ENCODE data around the gene FARS2. TPM values are rescaled to one million over a fixed set of nuclear protein-coding genes. Genes with fewer than 3 reads are reported as not detected.

The FARS2 gene
- polyA plus RNA-seq, 1 donor from 2014 or later: 11.9 TPM

- no peaks in the 10 kb centered on the region for H3K9me2 ChIP-seq (ENCODE audit: insufficient read depth, low read length)
- no peaks in the 10 kb centered on the region for H3F3A ChIP-seq (ENCODE audit: insufficient read depth, low read length, poor library complexity, severe bottlenecking)
- H3K36me3 ChIP-seq (ENCODE audit: insufficient read depth, low read length): no peaks in the 10 kb centered on the region
- no peaks in the 10 kb centered on the region for H3K79me2 ChIP-seq (replicated peaks; ENCODE audit: insufficient read depth, low read length)
- H3K4me2 ChIP-seq (ENCODE audit: low read length): no peak overlapping the region
- peak overlapping the region; percentile 41 for H3K9ac ChIP-seq (ENCODE audit: low read length)
- H3K9me3 ChIP-seq (ENCODE audit: low read length): no peaks in the 10 kb centered on the region
- no peak overlapping the region for H2AFZ ChIP-seq (ENCODE audit: low read depth, low read length)
- peak overlapping the region; percentile 52 for H3K27ac ChIP-seq (ENCODE audit: low read length)
- H3K27me3 ChIP-seq (ENCODE audit: insufficient read depth, low read depth, low read length): no peaks in the 10 kb centered on the region
- H3K4me3 ChIP-seq (ENCODE audit: low read length): peak overlapping the region; percentile 34
- no peaks in the 10 kb centered on the region for H4K20me1 ChIP-seq (ENCODE audit: insufficient read depth)
- TF ChIP-seq CTCF (IDR thresholded peaks at IDR 0.05; ENCODE audit: poor library complexity, severe bottlenecking): no peak
- no peak for TF ChIP-seq RAD21 (conservative IDR thresholded peaks at IDR 0.05)
- TF ChIP-seq EZH2 (IDR thresholded peaks at IDR 0.05; ENCODE audit: borderline replicate concordance, insufficient read depth, low read length, poor library complexity, severe bottlenecking): no peak
- no peak for TF ChIP-seq POLR2AphosphoS5 (IDR thresholded peaks at IDR 0.05)
- TF ChIP-seq TAF1 (IDR thresholded peaks at IDR 0.05; ENCODE audit: low read depth): no peak
- no peak for TF ChIP-seq SMC3 (conservative IDR thresholded peaks at IDR 0.05; ENCODE audit: poor library complexity)
- TF ChIP-seq EP300 (conservative IDR thresholded peaks at IDR 0.05; ENCODE audit: poor library complexity, severe bottlenecking): no peak
- no peak for TF ChIP-seq REST (IDR thresholded peaks at IDR 0.05; ENCODE audit: borderline replicate concordance)
- TF ChIP-seq MXI1 (conservative IDR thresholded peaks at IDR 0.05; ENCODE audit: poor library complexity, severe bottlenecking): no peak
Measured at GRCh38 chr6:5276581-5276980, 15.3 kb downstream of the FARS2 start.

GRCh38 chr6:5277589-5277988 is 16.3 kb downstream of the FARS2 start:
- H3K79me2 ChIP-seq (replicated peaks; ENCODE audit: insufficient read depth, low read length): no peaks in the 10 kb centered on the region
- no peaks in the 10 kb centered on the region for H3K9me2 ChIP-seq (ENCODE audit: insufficient read depth, low read length)
- H3K9ac ChIP-seq (ENCODE audit: low read length): no peak overlapping the region
- no peaks in the 10 kb centered on the region for H3F3A ChIP-seq (ENCODE audit: insufficient read depth, low read length, poor library complexity, severe bottlenecking)
- no peak overlapping the region for H3K27ac ChIP-seq (ENCODE audit: low read length)
- no peak overlapping the region for H3K4me2 ChIP-seq (ENCODE audit: low read length)
- TF ChIP-seq RAD21 (conservative IDR thresholded peaks at IDR 0.05) (no peak), EZH2 (IDR thresholded peaks at IDR 0.05; ENCODE audit: borderline replicate concordance, insufficient read depth, low read length, poor library complexity, severe bottlenecking) (no peak), POLR2AphosphoS5 (IDR thresholded peaks at IDR 0.05) (no peak), SMC3 (conservative IDR thresholded peaks at IDR 0.05; ENCODE audit: poor library complexity) (no peak), CTCF (IDR thresholded peaks at IDR 0.05; ENCODE audit: poor library complexity, severe bottlenecking) (no peak), REST (IDR thresholded peaks at IDR 0.05; ENCODE audit: borderline replicate concordance) (no peak), TAF1 (IDR thresholded peaks at IDR 0.05; ENCODE audit: low read depth) (no peak)
- no peaks in the 10 kb centered on the region for H4K20me1 ChIP-seq (ENCODE audit: insufficient read depth)
- H2AFZ ChIP-seq (ENCODE audit: low read depth, low read length): no peak overlapping the region
- H3K4me3 ChIP-seq (ENCODE audit: low read length): no peak overlapping the region
- H3K27me3 ChIP-seq (ENCODE audit: insufficient read depth, low read depth, low read length): no peaks in the 10 kb centered on the region
- no peaks in the 10 kb centered on the region for H3K9me3 ChIP-seq (ENCODE audit: low read length)
- no peaks in the 10 kb centered on the region for H3K36me3 ChIP-seq (ENCODE audit: insufficient read depth, low read length)
